NCI-H2196 (cell line): ENCODE measurements around the gene GSDME.

Source experiments
- DNase-seq: peaks from one replicate; lab custom pipeline; 2025; ENCODE audit not compliant: unreplicated experiment; lab: John Stamatoyannopoulos, UW

Gene GSDME

DNA sequence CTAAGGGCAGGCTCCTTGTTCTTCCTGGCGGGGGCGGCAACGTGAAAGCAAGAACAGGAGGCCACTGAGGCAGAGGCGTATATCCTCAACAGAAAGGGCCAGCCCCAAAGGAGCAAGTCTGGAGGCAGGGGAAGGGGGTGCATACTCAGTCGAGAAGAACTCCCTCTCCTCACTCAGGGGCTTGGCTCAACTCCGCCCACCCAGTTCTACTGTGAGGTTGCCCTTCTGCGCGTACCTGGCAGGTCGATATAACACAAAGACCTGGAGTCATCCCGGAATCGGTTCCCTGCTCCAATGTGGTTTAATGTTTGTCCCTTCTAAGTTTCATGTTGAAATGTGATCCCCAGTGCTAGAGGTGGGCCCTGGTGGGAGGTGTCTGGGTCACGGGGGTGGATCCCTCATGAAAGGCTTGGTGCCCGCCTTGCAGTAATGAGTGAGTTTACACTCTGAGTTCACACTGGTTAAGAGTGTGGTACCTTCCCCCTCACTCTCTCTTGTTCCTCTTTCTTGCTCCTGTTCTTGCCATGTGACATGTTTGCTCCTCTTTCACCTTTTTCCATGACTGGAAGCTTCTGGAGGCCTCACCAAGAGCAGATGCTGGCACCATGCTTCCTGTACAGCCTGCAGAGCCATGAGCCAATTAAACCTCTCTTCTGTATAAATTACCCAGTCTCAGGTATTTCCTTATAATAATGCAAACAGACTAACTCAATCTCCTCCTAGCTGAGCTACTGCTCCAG is 32.6 kb downstream of the GSDME start:
- DNase-seq, result no peak

GRCh38 chr7:24723178-24723530 is 34.1 kb downstream of the GSDME start:
- DNase-seq, result no peak

GRCh38 chr7:24722386-24723177 is 34.7 kb downstream of the GSDME start:
- no peak for DNase-seq

DNA sequence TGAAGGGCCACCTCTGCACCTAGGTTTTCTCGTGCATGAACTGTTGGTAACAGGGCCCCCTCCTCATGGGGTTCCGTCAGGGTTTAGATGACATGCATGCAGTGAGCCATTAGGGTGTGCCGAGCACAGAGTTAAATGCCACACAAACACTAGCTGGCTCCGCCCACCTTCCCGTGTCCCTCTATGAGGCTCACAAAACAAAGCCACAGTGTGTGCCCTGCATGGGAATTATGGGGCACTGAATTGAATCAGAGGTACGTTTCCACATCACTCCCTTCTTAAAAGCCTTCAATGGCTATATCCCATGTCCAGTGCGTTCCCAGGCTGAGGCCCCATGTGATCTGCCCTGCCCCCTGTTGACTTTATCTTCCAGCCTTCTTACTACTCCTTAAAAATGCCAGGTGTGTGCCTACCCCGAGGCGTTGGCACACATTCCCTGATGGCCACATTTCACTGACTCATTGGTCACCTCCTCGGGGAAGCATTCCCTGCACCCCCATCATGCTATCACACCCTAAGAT is 35.7 kb downstream of the GSDME start:
- no peak for DNase-seq

GRCh38 chr7:24720283-24720682 is 37.0 kb downstream of the GSDME start:
- DNase-seq, result no peak

- DNase-seq, result no peak
Observed at GRCh38 chr7:24718977-24719491, 38.2 kb downstream of the GSDME start.

DNA sequence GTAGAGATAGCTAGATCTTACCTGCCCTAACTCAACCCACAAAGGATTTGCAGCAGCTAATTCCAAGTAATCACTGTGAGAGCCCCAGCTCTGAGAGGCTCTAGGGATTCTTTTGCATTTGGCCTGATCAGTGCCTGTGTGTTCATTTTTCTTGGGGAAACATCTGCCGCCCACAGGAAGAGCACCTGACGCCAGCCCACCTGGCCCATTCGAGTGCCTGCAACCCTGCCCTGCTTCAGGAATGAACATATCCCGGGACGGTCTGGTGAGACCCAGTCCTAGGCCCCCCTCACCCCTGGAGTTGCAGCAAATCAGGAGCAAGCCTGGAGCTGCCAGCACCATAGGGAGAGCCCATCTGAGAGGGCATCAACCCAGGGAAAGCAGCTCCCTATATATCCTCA is 38.8 kb downstream of the GSDME start:
- no peak for DNase-seq

- no peak for DNase-seq
Observed at GRCh38 chr7:24717694-24718320, 39.5 kb downstream of the GSDME start.

- no peak for DNase-seq
Observed at GRCh38 chr7:24717247-24717622, 40.0 kb downstream of the GSDME start.

GRCh38 chr7:24716480-24717246 is 40.6 kb downstream of the GSDME start:
- no peak for DNase-seq

- DNase-seq, result no peak
Observed at GRCh38 chr7:24715661-24716479, 41.4 kb downstream of the GSDME start.

DNA sequence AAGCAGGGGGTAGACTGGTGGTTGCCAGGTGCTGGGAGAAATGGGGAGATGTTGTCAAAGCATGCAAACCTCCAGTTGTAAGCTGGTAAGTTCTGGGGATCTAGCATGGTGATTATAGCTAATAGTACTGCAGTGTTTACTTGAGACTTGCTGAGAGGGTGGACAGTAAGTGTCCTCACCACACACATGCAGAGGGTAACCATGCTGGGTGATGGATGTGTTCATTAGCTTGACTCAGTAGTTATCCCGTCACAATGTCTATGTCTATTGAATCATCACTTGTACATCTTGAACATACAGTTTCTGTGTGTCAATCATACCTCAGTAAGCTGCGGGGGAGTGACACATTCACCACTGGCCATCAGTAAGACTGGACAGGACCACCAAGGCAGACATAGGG is 42.1 kb downstream of the GSDME start:
- DNase-seq, result no peak

DNA sequence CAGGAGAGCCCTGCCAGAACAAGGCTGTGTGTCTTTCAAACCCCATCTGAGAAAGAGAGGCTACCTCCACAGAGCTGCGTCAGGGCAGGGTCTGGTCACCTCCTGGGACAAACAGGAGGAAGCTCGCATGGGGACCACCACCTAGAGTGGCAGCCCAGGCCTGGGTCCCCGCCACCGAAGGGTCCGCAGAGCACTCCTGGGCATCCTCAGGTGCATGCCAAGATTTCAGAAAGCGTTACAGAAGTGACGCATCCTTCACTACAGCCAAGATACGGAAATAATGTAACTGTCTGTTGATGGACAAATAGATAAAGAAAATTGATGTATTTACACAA is 42.6 kb downstream of the GSDME start:
- DNase-seq, result no peak

DNA sequence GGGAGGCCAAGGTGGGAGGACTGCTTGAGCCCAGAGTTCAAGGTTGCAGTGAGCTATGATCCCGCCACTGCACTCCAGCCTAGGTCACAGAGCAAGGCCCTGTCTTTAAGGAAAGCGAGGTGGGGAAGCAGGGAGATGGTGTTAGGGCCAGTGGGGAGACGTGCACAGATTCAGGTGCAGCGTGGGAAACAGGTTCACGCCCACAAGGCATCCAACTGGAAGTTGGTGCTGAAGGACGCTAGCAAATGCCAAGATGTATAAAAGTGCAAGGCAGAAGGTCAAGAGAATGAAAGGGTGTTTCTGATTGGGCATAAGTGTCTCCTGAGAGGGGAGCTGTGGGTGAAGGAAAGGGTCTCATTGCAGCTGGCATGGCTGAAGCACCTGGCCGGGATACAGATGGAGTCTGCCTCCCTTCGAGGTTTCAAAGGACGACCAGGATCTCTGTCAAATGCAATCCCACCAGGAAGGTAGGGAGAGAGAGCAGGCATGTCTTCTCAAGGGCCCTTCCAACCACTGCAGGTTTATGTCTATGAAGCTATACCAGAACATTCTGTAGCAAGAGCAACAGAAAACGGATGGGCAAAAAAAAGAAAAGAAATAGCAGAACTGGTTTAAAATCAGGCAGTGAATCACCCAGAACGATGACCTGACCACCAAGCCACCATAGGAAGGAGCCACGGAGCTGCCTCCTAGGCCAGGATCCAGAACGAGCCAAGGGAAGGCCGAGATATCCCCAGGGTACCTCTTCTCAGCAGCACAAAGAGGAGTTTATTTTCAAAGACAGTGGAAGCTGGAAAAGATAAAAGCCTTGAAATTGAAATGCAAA is 43.2 kb downstream of the GSDME start:
- DNase-seq, result no peak

- DNase-seq, result no peak
Observed at GRCh38 chr7:24713039-24713793, 44.0 kb downstream of the GSDME start.

DNA sequence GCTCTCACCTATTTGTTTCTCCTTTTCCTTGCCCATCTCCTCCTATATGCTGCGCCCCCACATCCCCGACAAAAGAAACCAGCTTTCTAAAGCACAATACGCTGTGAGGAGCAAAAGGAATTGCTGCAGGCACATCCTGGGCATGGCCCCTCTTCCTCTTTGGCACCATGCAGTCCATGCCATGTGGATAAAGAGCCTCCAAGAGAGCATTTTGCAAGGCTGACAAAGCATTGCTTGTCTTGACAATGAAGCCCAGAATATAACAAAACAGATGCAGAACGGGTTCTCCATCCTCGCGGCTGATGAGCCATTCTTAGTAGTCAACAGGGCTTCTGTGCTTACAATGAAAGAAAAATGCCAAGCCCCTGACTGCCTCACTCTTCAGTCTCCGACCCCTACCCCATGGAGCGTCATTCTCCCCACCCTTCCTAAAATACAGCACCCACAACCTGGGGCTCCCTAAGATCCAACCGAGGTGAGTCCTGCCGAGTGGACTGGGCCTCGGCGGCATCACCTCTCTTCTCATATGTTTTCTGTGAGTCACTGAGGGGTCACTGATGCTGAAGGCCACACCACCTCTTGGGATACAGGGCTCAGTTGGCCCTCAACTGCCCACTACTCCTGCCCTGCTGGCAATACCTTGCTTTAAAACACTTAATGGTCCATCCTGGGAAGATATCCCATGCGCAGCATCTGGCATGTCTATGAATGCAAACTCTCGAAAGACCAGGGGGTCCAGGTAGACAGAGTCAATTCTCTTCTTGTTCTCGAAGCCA is 47.5 kb downstream of the GSDME start:
- DNase-seq, result no peak

DNA sequence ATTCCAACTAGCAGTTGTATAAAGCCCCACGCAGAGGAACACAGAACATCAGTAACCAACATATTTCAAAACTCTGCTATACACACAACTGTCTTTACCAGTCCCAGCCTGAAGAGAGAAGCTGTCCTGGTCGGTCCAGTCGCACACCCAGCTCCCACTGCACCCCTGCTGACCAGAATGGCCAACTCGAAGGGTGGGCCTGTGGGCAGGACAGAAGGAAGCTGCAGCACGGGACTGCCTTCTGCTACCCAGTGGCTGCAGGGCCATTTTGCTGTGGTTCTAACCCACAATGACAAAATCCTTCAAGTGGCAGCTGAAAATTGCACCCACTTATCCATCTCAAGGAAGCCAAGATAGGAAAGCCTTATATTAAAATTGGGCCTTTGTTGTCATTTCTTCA is 48.2 kb downstream of the GSDME start:
- no peak for DNase-seq
